HepG2 (cell line): ENCODE data around the gene IFNK. TPM values are rescaled to one million over a fixed set of nuclear protein-coding genes. Genes with fewer than 3 reads are reported as not detected.

Source experiments
- ATAC-seq: fragments of 200-7000 bp; cut with Tn5 transposase; 3 replicates; pipeline ENCODE4 v1.9.1; 2020; ENCODE audit warnings: mild to moderate bottlenecking, moderate library complexity
- BruUV-seq: library from RNA; stranded (reverse); fragments of 400-500 nt; replicated peaks from 2 replicates; lab custom pipeline; 2021; lab: Mats Ljungman, UMichigan
- CTCF ChIA-PET: fragments of 300-600 bp; formaldehyde crosslinking; extraction: SDS; loops from one replicate; lab custom pipeline; 2021; ENCODE audit warnings: low total read pairs, inconsistent platforms, low intra/inter-chr PET ratio; lab: Yijun Ruan, JAX
- POLR2A ChIA-PET: fragments of 350-600 bp; sonication (Branson Sonifier 250); formaldehyde crosslinking; loops from one replicate; lab custom pipeline; 2020; ENCODE audit warnings: antibody characterized with exemption, inconsistent platforms; lab: Yijun Ruan, JAX
- DNase-seq: peaks from one replicate; pipeline ENCODE4 v3.0.0-alpha.2; 2015; ENCODE audit warnings: low spot score
- FAIRE-seq: peaks from 3 replicates; lab custom pipeline; 2011; peaks lifted over from hg19 to GRCh38; lab: Jason Lieb, UNC
- H2AFZ ChIP-seq: one replicate; pipeline ENCODE4 v1.6.1; 2011; ENCODE audit warnings: low read length, inconsistent platforms
- H3K27ac ChIP-seq: fragments of 300-600 bp; 3 replicates; pipeline ENCODE4 v1.8.0; 2011; ENCODE audit warnings: mixed run types, mild to moderate bottlenecking, mixed read lengths, low read length, inconsistent platforms; ENCODE audit not compliant: insufficient read depth; ENCODE audit errors: extremely low read length
- H3K27me3 ChIP-seq, 2 experiments: fragments of 200-600 bp in 1 of 2; 2 replicates in 1 of 2; 3 replicates in 1 of 2; pipeline versions ENCODE4 v1.6.0 to v1.8.0; 2011; ENCODE audit warnings: low read length in 2 of 2, mild to moderate bottlenecking in 2 of 2, moderate library complexity in 2 of 2, inconsistent platforms in 1 of 2; ENCODE audit not compliant: insufficient read depth in 2 of 2, control insufficient read depth in 1 of 2
- H3K36me3 ChIP-seq, 2 experiments: fragments of 200-600 bp in 1 of 2; replicated peaks in 1 of 2; 2 replicates in 1 of 2; 3 replicates in 1 of 2; pipeline versions ENCODE4 v1.5.1 to v1.8.0; 2011; ENCODE audit warnings: low read length in 2 of 2, inconsistent platforms in 1 of 2; ENCODE audit not compliant: insufficient read depth in 2 of 2, control insufficient read depth in 1 of 2
- H3K4me1 ChIP-seq: 2 replicates; pipeline ENCODE4 v1.5.1; 2012; ENCODE audit warnings: low read length, inconsistent platforms; ENCODE audit not compliant: insufficient read depth
- H3K4me2 ChIP-seq: 2 replicates; pipeline ENCODE4 v1.6.0; 2011; ENCODE audit warnings: low read depth, low read length, inconsistent platforms
- H3K4me3 ChIP-seq, 3 experiments: fragments of 200-600 bp in 1 of 3; sonication (generic), shearing (Covaris generic) in 1 of 3; replicated peaks in 1 of 3; 2 replicates each; pipeline ENCODE4 v1.5.1; 2011 to 2016; ENCODE audit warnings: low read length in 3 of 3, inconsistent platforms in 2 of 3, low read depth in 2 of 3, mild to moderate bottlenecking in 2 of 3, control low read depth in 1 of 3, mixed read lengths in 1 of 3; ENCODE audit not compliant: insufficient read depth in 1 of 3
- H3K79me2 ChIP-seq: one replicate; pipeline ENCODE4 v1.6.1; 2011; ENCODE audit warnings: low read length, inconsistent platforms; ENCODE audit not compliant: insufficient read depth
- H3K9ac ChIP-seq: 2 replicates; pipeline ENCODE4 v1.6.0; 2011; ENCODE audit warnings: mild to moderate bottlenecking, low read depth, low read length, inconsistent platforms; ENCODE audit not compliant: insufficient read depth
- H3K9me3 ChIP-seq: 2 replicates; pipeline ENCODE4 v1.5.1; 2012; ENCODE audit warnings: mild to moderate bottlenecking, low read length
- H4K20me1 ChIP-seq: 2 replicates; pipeline ENCODE4 v1.6.0; 2011; ENCODE audit warnings: inconsistent platforms, mild to moderate bottlenecking, low read length, moderate library complexity; ENCODE audit not compliant: insufficient read depth
- AHR ChIP-seq: IDR thresholded peaks from 2 replicates; pipeline ENCODE4 v1.6.1; 2018; ENCODE audit warnings: missing genetic modification reagents, missing compliant biosample characterization
- DPF2 ChIP-seq: sonication (generic); formaldehyde crosslinking; IDR thresholded peaks from 2 replicates; pipeline ENCODE4 v1.4.0; 2020; ENCODE audit warnings: mild to moderate bottlenecking, low read depth, missing genetic modification reagents, borderline replicate concordance
- FOXA1 ChIP-seq, 2 experiments: fragments of 450-650 bp in 1 of 2; sonication (generic) in 1 of 2; formaldehyde crosslinking in 1 of 2; IDR thresholded peaks; 2 replicates each; pipeline versions ENCODE4 v1.4.0 to v1.6.1; 2016 to 2020; ENCODE audit warnings: missing genetic modification reagents in 1 of 2
- HMG20B ChIP-seq: conservative IDR thresholded peaks from 2 replicates; pipeline ENCODE4 v1.6.1; 2016; ENCODE audit warnings: missing genetic modification reagents, missing compliant biosample characterization
- HNF4A ChIP-seq: sonication (generic); formaldehyde crosslinking; IDR thresholded peaks from 2 replicates; pipeline ENCODE4 v1.4.0; 2020; ENCODE audit warnings: missing genetic modification reagents
- KLF6 ChIP-seq: IDR thresholded peaks from 2 replicates; pipeline ENCODE4 v1.8.0; 2016; ENCODE audit warnings: missing biosample characterization, missing genetic modification reagents
- MLX ChIP-seq: IDR thresholded peaks from 2 replicates; pipeline ENCODE4 v1.6.1; 2016
- NCOA1 ChIP-seq: sonication (generic); formaldehyde crosslinking; IDR thresholded peaks from 2 replicates; pipeline ENCODE4 v1.9.0; 2021; ENCODE audit warnings: missing genetic modification reagents
- PCBP1 ChIP-seq: fragments of 200-400 bp; formaldehyde crosslinking; IDR thresholded peaks from 2 replicates; pipeline ENCODE4 v1.6.1; 2017; ENCODE audit warnings: mild to moderate bottlenecking, low read depth, low read length, borderline replicate concordance
- SOX5 ChIP-seq: IDR thresholded peaks from 2 replicates; pipeline ENCODE4 v1.6.1; 2016; ENCODE audit warnings: borderline replicate concordance
- TRAFD1 ChIP-seq: sonication (generic); formaldehyde crosslinking; IDR thresholded peaks from 2 replicates; pipeline ENCODE4 v1.5.1; 2020; ENCODE audit warnings: missing genetic modification reagents, mild to moderate bottlenecking, borderline replicate concordance
- U2AF2 ChIP-seq: fragments of 200-400 bp; formaldehyde crosslinking; IDR thresholded peaks from 2 replicates; pipeline ENCODE4 v1.6.1; 2017; ENCODE audit warnings: low read depth, mild to moderate bottlenecking, low read length
- ZHX2 ChIP-seq, 2 experiments: sonication (generic) in 1 of 2; formaldehyde crosslinking in 1 of 2; IDR thresholded peaks; 2 replicates each; pipeline versions ENCODE4 v1.6.1 to v1.9.0; 2014 to 2022; ENCODE audit warnings: antibody characterized with exemption in 1 of 2, borderline replicate concordance in 1 of 2, inconsistent platforms in 1 of 2, low read depth in 1 of 2, missing genetic modification reagents in 1 of 2
- ZNF10 ChIP-seq: sonication (generic); formaldehyde crosslinking; IDR thresholded peaks from 2 replicates; pipeline ENCODE4 v1.4.0; 2020; ENCODE audit warnings: mild to moderate bottlenecking, low read depth, missing genetic modification reagents, borderline replicate concordance
- ZNF296 ChIP-seq: sonication (generic); formaldehyde crosslinking; conservative IDR thresholded peaks from 2 replicates; pipeline ENCODE4 v1.5.0; 2020; ENCODE audit warnings: mild to moderate bottlenecking, missing genetic modification reagents
- ZNF432 ChIP-seq: sonication (generic); formaldehyde crosslinking; IDR thresholded peaks from 2 replicates; pipeline ENCODE4 v1.5.0; 2020; ENCODE audit warnings: missing genetic modification reagents, mild to moderate bottlenecking, borderline replicate concordance
- ZNF576 ChIP-seq: sonication (generic); formaldehyde crosslinking; IDR thresholded peaks from 2 replicates; pipeline ENCODE4 v1.4.0; 2020; ENCODE audit warnings: mild to moderate bottlenecking, missing genetic modification reagents
- ZNF616 ChIP-seq: sonication (generic); formaldehyde crosslinking; IDR thresholded peaks from 2 replicates; pipeline ENCODE4 v1.5.0; 2020; ENCODE audit warnings: low read depth, mild to moderate bottlenecking, missing genetic modification reagents
- WGBS: methylation state at CpG from one replicate; pipeline ENCODE4 v1.1.6; 2017; ENCODE audit warnings: low lambda C conversion rate; 5-methylcytosine and 5-hydroxymethylcytosine counted together
- in situ Hi-C: cut with HindIII; loops from 2 replicates; pipeline ENCODE4 v1.10.0; 2017; ENCODE audit warnings: low pct_unique_long_range_greater_than_20kb; ENCODE audit not compliant: extremely low pct_ligation_motif_present
- intact Hi-C: fragments of 100-400 bp; cut with micrococcal nuclease; formaldehyde crosslinking; loops from one replicate; pipeline ENCODE4 v1.10.0; 2022; ENCODE audit not compliant: unreplicated experiment
- polyA plus RNA-seq, 8 experiments: library from polyadenylated mRNA; depleted of rRNA in 3 of 8; stranded (reverse) in 7 of 8; unstranded in 1 of 8; fragments of >200 nt; fragmentation: Illumina TruSeq in 4 of 8; extraction: Trizol in 4 of 8; gene quantifications; 2 replicates each; pipeline versions ENCODE4 v1.2.1 to v1.2.3, GENCODE V29; 2011 to 2016; ENCODE audit warnings: low read depth in 4 of 8, missing spikeins in 1 of 8, mixed read lengths in 1 of 8; ENCODE audit not compliant: insufficient read depth in 1 of 8
- total RNA-seq, 5 experiments: library from RNA; depleted of rRNA; stranded (reverse); fragments of >200 nt; fragmentation: Illumina TruSeq; extraction: Trizol; gene quantifications; 2 replicates each; pipeline ENCODE4 v1.2.3, GENCODE V29; 2016; ENCODE audit warnings: low read depth in 1 of 5

The IFNK gene
- total and polyA plus RNA-seq, 2 of the 13 experiments (the other 11 are each of a cell fraction or from before 2014, with no cell fraction given) = not detected

- CTCF ChIA-PET = no interaction called here
- Histone ChIP-seq H3K27me3 (no peaks in the 10 kb centered on the region), H4K20me1 (no peaks in the 10 kb centered on the region), H3K4me2 (no peak overlapping the region), H3K9me3 (no peaks in the 10 kb centered on the region), H3K27ac (no peak overlapping the region), H3K4me1 (peaks cover 38% of the 10 kb centered on the region), H3K9ac (no peak overlapping the region), H3K79me2 (no peaks in the 10 kb centered on the region), H3K36me3 (no peaks in the 10 kb centered on the region), H2AFZ (no peak overlapping the region), H3K4me3 (no peak overlapping the region)
- in situ Hi-C loops (no loop called here), intact Hi-C loops (no loop called here)
- ATAC-seq (no peak), DNase-seq (no peak), FAIRE-seq (no peak)
- POLR2A ChIA-PET = no interaction called here
- WGBS = 99% methylated on average over 4 of the region's 4 CpGs
- no TSS peak for BruUV-seq
- no peak for TF ChIP-seq MLX
- TF ChIP-seq SOX5 = no peak
- no peak for TF ChIP-seq TRAFD1 (CRISPR knock-in tag)
- no peak for TF ChIP-seq ZNF616 (CRISPR knock-in tag)
- no peak for TF ChIP-seq PCBP1
- no peak for TF ChIP-seq HNF4A (CRISPR knock-in tag)
- no peak for TF ChIP-seq NCOA1 (CRISPR knock-in tag)
- no peak for TF ChIP-seq ZNF576 (CRISPR knock-in tag)
- TF ChIP-seq AHR = no peak
- TF ChIP-seq U2AF2 = no peak
- TF ChIP-seq ZNF296 (CRISPR knock-in tag) = no peak
- TF ChIP-seq DPF2 = no peak
- TF ChIP-seq ZNF432 (CRISPR knock-in tag) = no peak
- no peak for TF ChIP-seq ZNF10 (CRISPR knock-in tag)
- TF ChIP-seq HMG20B (CRISPR knock-in tag) = no peak
- no peak for TF ChIP-seq ZHX2 (IDR thresholded peaks at IDR 0.05; ENCODE audit: low read depth)
- TF ChIP-seq ZHX2 (CRISPR knock-in tag; IDR thresholded peaks at IDR 0.05; ENCODE audit: borderline replicate concordance) = no peak
- no peak for TF ChIP-seq KLF6
- TF ChIP-seq FOXA1 (IDR thresholded peaks at IDR 0.05) = no peak
- no peak for TF ChIP-seq FOXA1 (CRISPR knock-in tag; IDR thresholded peaks at IDR 0.05)
These were observed 17.6 kb downstream of the IFNK start for GRCh38 chr9:27541740-27542139.
